ENCODE data around the gene ROBO1.

ROBO1 gene

DNA sequence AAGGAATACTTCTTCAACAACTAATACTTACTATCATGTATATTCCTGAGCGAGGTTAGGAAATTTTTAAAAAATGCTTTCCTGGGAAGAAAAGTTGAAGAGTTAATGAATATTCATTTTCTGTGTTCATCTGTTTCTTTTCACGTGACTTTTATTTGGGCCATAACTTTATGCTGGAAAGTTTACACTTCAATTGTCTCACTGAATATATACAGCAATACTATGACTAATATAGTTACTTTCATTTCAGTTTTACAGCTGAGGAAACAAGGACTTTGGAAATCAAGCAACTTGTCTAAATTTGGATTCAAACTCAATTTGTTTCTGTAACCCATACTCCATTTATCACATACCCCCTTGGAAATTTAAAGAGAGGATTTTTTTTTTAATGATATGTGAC, 894.2 kb downstream of the ROBO1 start:
- DNase-seq (ENCODE audit: low read depth) = no peak

DNA sequence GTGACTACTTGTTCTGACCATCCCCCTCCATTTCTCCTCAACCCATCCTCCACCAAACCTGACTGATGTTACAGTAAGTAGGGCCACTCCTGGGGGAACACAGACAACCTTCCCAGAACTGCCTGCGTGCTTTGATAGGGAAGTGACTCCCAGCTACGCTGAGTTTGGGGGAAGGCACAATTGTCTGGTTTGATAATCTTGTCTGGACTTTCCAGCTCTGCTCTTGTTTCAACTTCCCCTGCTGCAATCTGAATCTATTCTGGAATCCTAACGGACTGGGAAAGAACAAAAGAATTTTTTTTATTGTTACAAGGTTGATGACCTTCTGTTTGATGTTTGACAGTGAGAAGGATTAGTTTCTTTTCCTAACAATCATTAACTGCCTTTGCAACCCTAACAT, 895.6 kb downstream of the ROBO1 start:
- no peak for DNase-seq (ENCODE audit: low read depth)

DNA sequence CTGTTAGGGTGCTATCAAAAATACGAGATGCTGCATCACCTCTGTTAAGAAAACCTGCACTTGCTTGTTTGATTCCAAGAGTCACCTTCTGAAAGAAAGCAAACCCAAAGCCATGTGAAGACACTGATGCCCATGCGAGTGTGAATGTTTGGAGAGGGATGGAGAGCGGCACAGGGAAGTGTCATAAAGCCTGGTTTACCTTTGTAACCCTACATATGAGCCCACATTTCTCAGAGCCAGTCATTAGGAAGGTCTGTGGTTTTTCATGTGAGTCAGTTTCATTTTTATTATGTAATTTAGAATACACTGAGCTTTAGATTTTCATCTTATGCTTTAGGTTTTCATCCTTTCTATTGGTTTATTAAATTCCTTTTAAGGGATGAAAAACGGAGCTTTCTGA, 896.8 kb downstream of the ROBO1 start:
- no peak for DNase-seq (ENCODE audit: low read depth)

DNA sequence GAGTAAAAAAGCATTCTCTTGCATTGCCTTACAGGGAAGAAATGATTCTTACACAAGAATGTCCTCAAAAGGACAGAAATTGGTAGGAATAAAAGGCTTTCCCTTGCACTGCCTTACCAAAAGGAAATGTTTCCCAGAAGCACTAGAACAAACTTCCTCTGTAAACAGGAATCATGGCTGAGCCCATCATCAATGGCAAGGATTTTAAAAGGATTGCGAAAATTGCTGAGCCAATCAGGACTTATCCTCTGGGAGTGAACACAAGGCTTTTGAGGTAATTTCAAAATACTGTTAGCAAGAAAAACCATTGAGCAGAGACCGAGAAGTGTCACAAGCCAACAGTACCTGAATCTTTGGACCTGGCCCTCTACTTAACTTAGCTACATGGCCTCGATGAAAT, 897.3 kb downstream of the ROBO1 start:
- DNase-seq (ENCODE audit: low read depth) = no peak

DNA sequence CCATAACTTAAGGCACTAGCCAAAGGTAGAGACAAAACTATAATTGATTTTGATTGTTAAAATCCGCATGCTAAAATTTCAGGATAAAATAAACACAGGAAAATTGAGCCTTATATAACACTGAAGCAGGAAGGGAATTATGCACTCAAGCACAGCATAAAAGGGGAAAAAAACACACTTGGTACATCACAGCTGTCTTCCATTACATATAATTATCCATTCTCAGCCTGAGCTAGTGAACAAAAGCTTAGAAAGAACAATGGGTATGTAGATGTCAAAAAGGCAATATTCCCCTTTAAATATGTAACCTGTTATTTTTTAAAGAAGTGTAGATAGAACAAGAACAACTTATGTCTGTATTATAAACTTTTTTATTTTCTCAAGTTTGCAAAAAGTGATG, 899.2 kb downstream of the ROBO1 start:
- DNase-seq (ENCODE audit: low read depth) = no peak

DNA sequence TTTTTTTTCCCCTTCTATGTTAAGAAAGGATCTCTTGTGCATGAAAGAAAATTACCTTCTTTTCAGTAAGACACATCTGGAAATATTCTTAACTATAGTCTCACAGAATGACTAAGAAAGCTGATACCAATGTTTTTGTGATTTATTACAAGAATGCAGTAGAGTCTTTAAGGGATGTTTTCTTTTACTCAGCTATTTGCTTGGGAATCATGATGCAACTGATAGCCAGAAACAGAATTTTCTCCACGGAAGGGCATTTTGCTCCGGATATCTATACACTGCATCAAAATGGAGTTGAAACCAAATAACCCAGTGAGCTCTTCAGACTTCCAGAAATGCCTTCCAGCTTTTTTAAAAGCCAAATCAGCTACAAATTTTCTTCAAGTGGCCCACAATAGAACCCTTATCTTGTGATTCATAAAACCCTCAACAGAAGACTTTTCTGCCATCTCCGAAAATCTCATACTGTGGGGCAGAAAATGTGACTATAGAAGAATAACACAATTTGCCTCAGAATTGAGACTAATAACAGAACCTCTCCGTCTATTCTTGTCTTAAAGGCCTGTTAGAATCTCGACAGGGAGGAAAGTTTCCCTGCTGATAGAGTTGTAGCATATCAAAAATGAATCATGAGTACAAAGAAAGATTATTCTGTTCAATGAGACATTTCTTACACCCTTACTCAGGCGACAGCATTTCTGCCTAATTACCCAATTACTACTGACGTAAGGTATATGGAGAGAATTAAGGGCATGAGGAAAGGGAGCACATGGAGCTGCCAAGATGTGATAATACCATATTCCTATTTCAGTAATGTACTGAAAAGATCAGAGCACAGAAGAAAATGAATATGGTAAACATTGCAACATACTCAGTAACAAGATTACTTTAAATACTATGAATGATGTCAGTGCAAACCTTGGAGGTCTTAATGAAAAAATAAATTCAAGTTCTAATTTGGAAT, 900.1 kb downstream of the ROBO1 start:
- no peak for DNase-seq (ENCODE audit: low read depth)

DNA sequence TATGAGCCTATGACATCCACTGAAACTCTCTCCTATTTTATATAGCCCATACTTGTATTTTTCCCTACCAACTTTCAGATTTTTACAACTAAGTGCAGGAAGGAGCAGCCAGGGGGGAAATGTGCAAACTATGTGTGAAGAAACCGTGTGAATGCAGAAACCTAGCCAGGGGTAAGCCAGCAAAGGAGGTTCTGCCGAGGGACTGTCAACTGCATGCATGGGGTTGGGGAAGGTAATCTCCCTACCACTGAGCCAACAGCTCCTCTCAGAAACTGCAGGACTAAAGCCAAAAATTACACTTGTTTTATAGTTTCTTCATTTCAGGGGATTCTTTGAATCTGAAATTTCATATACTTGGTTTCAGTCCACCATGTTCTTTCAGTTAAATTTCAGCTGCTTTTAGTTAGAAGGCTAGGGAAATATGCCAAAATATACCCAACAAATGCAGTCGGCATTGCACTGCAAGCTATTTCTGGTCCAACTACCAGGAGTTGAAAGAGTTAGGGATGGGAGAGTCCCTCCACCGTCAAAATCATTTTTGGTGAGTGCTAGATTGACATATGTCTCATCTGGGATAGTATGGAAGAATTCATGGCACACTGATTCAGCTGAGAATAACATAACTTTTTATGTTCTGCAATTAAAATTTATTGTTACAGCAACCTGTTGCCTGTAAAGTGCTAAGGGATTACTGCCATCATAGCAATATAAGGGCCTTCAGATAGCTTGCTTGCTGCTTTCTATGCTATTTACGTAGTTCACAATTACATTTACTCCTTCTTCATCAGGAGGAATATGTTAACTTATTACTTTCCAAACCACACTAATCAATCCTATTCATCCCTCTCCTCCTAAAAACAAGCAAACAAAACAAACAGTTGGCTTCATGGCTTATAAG, 904.2 kb downstream of the ROBO1 start:
- no peak for DNase-seq (ENCODE audit: low read depth)

DNA sequence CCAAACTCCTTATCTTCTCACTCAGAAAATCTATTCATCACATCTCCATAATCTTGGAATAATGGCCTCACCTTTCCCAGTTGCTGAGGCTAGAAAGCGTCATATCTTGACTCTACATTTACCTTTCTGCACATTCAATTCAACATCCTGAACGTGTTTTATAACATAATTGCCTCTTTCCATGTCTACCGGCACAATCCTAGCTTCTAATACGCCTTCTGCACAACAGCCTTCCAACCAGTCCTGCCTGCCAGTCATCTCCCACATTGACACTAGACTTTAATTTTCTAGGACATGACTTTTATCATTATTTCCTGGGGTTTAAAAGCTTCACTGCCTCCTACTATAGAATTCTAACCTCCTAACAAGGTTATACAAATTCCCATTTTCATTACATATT, 906.6 kb downstream of the ROBO1 start:
- DNase-seq (ENCODE audit: low read depth) = no peak

DNA sequence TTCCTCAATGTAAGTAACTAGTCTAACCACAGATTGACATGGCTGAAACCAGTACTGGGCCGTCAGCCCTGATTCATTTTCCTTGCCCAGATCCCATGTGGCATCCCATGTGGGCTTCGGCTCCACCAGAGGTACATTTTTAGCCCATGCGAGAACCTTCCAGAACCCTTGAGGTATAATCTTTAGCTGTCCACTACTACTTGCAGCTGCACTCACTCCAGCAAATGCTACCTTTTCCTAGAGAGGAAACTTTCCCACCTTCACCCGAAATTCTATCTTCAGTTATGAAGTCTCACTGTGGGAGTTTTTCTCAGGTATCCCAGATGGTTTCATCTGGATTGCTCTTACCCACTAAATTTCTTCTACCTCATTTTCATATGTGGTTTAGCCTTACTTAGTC, 907.2 kb downstream of the ROBO1 start:
- DNase-seq (ENCODE audit: low read depth) = no peak

DNA sequence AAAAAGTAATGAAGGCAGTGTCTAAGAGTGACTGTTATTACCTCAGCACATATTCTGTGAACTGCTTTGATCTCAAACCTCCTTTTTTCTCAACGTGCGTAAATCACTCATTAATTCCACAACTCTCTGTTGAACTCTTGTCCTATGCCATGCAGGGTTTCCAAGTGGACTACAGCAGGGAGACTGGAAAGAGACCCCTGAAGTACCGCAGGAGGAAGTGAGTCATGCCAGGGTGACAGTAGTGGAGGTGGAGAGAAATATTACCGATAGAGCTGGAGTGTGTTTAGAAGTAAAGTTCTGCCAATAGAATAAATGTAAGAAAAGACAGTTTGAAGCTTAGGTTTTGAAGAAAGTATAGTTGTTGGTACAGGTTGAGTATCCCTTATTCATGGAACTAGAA, 908.9 kb downstream of the ROBO1 start:
- DNase-seq (ENCODE audit: low read depth) = no peak

DNA sequence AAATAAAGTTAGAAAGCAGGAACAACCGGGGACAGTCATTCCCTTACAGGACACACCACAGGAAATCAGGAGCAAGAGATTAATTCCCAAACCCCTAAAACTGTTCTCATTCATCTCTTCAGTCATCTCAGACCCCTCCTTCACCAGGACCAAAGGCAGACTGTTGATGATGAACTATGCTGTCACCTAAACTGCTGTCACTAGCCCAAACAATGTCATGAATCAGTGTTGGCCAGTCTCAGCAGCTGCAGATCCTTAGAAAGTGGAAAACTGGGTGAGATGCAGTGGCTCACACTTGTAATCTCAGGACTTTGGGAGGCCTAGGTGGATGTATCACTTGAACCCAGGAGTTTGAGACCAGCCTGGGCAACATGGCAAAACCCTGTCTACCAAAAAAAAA, 909.6 kb downstream of the ROBO1 start:
- no peak for DNase-seq (ENCODE audit: low read depth)

DNA sequence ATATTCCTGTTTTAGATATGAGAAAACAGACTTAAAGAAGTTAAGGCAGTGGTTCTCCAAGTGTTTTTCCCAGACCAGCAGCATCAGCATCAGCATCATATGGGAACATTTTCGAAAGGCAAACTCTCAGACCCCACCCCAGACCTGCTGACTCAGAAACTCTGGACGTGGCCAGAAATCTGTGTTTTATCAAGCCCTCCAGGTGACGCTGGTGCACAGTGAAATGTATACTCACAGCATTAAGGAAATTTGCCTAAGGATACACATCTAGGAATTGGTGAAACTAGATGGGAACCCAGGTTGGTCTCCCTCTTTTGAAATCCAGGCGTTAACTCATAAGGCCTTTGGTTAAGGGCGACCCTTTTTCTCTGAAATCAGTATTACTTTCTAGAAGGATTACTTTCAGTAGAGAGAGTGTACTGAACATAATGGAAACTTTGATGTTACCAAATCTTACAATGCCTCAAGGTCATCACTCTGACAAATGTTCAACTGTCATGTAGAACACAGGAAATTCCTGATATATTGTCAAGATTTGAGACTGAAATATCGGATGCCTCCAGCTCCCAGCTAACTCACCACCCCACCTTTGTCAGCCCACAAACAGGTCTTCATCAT, 910.2 kb downstream of the ROBO1 start:
- no peak for DNase-seq (ENCODE audit: low read depth)

DNA sequence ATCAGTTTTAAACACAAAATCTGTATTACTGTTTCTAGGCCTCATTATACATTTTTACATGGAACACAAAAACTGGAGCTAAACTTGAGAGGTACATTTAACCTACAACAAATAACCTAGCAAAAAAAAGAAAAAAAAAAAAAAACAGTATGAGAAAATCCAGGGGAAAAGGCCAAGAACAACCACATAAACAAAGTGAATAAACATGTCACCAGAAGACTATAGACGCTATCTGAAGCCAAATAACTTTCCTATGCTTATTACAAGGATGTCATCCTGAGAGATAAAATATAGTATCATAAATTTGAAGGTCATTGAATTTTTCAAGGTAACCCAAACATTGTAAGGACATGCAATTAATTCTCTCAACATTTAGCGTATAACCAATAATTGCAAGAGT, 911.6 kb downstream of the ROBO1 start:
- no peak for DNase-seq (ENCODE audit: low read depth)

DNA sequence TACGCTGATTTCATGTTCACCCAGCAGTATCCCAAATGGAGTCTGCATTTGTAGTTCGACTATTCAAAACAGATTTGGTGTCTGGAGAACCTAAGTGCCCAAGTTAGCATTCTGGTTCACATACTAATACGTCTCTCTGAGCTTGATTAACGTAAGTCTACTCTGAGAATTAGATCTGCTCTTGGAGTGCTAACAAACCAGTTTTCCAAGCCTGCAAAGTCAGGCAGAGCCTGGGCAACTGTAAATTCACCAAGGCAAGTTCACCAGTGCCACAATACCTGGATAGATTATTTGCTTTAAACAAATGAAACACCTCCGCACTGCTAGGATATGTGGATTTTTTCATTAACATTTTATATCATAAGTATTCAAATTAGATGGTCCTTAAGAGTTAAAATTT, 912.6 kb downstream of the ROBO1 start:
- no peak for DNase-seq (ENCODE audit: low read depth)

DNA sequence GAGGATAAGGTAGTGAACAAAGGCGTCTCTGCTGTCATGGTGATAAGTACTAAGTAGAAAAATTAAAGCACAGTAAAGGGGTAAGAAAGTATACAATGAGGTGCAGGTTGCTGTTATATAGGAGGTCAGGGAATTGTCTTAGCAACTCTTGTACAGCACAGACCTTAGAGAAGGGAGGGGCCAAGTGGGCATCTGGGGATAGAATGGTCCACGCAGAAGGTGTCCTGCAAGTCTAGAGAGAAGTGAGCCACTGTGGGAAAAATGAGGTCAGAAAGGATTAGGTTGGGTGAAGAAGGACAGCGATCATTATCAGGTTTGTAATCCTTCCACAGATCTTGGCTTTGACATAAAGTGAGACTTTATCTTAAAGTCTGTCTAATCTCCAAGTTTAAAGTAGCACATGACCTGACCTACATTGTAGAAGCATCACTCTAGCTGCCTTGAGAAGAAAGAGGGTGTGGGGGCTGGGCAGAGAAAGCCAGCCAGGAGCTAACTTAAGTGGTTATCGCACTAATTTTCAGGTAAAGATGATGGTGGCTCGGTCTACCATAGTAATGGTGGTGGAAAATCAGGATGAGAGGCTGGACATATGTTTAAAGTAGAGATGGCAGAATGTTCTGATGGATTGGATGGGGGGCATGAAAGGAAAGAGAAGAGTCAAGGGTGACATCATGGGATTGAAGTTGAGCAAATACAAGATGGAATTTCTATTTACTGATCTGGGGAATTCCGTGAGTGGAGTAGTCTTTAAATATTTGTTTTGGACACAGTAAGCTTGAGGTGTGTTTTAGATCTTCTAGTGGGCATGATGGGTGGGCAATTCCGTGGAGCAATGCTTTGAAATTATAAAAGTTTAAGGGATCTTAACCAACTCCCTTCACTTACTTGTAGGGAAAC, 919.2 kb downstream of the ROBO1 start:
- no peak for DNase-seq (ENCODE audit: low read depth)

DNA sequence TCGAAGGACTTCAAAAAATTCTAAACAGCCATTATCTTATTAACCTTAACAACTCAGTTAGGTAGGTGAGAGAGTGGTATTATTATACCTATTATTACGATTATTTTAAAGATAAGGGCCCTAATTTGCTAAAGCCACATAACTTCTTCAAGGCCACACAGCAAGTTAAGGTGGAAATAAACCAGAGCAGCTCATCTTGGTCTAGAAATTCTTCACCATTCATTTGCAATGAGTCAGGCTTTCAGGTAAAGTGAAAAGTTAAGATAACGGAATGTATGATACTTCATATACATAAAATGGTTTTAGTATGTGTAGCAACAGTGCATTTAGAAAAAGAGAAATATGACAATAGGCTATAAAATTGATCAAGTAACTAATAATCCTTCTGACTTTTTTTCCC, 920.2 kb downstream of the ROBO1 start:
- no peak for DNase-seq (ENCODE audit: low read depth)

DNA sequence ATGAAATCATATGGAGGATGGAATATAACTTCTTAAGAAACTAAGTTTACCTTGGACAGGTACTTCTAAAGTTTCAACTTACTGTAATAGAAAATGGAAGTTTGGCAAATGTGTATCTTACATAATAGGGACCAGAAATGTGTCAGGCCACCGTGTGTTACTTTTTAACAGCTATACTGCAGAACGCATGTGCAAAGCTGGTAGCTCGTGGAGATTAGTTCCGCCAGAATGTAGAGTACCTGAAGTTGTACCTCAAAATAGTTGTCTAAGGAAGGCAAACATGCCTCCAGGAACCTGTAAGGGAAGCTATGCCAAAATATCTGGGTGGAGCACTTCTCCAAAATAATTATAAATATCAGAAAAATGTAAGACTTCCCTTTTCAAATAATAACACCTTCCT, 920.6 kb downstream of the ROBO1 start:
- no peak for DNase-seq (ENCODE audit: low read depth)

DNA sequence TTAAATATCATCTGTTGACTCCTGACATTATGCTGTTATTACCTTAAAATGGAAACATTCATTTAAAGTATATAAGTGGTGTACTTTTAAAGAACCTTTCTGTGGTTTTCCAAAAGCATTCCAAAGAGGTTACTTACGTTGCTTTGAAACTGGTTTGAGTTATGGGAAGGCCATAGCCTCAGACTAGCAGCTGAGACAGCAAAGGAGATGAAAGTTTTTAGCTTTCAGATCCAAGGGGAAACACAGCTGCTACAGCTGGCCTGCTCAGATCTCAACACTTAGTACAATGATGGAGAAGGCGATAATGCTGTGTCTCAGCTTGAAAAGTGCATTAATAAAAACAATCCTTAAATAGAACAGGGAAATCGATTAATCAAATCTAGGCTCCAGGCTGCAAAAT, 921.1 kb downstream of the ROBO1 start:
- DNase-seq (ENCODE audit: low read depth) = no peak

DNA sequence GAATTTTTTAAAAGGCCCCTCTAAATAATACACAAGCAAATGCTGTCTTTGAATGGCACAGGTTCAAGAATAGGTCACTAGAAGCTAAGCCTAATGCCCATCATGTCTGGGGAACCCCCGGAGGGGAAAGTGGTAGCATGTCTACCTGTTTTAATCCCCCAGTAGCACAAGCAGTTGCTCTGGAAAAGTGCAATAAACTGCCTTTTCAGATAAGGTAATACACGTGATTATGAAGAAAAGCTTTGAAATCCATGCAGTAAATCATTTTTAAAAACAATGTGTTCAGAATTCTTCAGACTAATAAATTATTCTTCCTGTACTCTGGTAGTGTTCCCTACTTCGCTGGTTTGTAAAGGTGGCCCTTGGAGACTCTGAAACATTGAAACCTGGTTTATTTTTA, 922.2 kb downstream of the ROBO1 start:
- no peak for DNase-seq (ENCODE audit: low read depth)

DNA sequence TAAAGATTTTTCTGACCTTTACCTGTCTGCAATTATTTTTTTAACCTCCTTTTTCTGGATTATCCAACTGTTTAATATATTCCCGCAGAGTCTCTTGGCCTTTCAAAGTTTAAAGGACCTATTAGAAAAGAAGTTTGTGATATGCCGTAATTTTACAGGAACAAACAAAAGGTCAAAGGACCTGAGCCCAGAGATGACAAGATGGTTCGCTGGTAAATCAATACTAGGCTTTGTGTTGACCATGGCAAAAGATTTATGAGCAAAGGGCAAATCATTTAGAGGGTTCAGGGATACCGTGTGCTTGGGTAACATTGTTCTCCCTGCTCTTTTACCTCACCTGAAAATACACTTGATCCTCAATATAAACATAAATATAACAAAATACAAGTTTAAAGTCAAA, 923.5 kb downstream of the ROBO1 start:
- DNase-seq (ENCODE audit: low read depth) = no peak

DNA sequence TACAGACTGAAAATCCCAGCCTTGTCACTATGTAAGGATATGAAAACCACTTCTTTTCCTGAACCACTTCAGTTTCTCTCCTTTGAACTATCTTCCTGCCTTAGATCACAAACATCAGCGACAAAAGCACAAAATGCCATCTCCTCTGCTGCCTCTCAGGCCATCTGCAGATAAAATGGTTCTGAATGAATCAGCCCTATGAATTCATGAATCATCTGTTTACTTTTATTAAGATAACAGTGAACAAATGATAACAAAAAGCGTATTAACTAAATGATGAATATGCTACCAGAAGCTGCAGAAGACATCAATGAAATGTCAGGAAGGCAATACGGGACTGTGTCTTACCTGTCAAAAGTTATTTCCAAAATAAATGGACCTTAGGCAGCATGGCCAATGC, 928.1 kb downstream of the ROBO1 start:
- no peak for DNase-seq (ENCODE audit: low read depth)

DNA sequence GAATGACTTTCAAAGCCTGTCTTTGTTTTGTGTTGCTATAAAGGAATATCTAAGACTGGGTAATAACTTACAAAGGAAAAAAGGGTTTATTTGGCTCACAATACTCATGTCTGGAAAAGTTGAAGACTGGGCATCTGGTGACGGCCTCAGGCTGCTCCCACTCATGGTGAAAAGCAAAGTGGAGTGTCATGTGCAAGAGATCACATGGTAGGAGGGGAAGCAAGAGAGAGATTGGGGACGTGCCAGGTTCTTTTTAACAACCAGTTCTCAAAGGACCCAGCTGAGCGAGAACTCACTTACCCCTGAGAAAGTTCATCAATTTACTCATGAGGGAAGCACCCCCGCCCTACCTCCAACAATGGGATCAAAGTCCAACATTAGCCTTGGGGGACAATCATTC, 929.4 kb downstream of the ROBO1 start:
- DNase-seq (ENCODE audit: low read depth) = no peak
